HepG2 (cell line): ENCODE data around the gene SMIM13. TPM values are rescaled to one million over a fixed set of nuclear protein-coding genes. Genes with fewer than 3 reads are reported as not detected.

Source experiments
- ATAC-seq: fragments of 200-7000 bp; cut with Tn5 transposase; 3 replicates; pipeline ENCODE4 v1.9.1; 2020; ENCODE audit warnings: mild to moderate bottlenecking, moderate library complexity
- BruUV-seq: library from RNA; stranded (reverse); fragments of 400-500 nt; replicated peaks from 2 replicates; lab custom pipeline; 2021; lab: Mats Ljungman, UMichigan
- CTCF ChIA-PET: fragments of 300-600 bp; formaldehyde crosslinking; extraction: SDS; loops from one replicate; lab custom pipeline; 2021; ENCODE audit warnings: low total read pairs, inconsistent platforms, low intra/inter-chr PET ratio; lab: Yijun Ruan, JAX
- POLR2A ChIA-PET: fragments of 350-600 bp; sonication (Branson Sonifier 250); formaldehyde crosslinking; loops from one replicate; lab custom pipeline; 2020; ENCODE audit warnings: antibody characterized with exemption, inconsistent platforms; lab: Yijun Ruan, JAX
- DNase-seq: peaks from one replicate; pipeline ENCODE4 v3.0.0-alpha.2; 2015; ENCODE audit warnings: low spot score
- FAIRE-seq: peaks from 3 replicates; lab custom pipeline; 2011; peaks lifted over from hg19 to GRCh38; lab: Jason Lieb, UNC
- H2AFZ ChIP-seq: one replicate; pipeline ENCODE4 v1.6.1; 2011; ENCODE audit warnings: low read length, inconsistent platforms
- H3K27ac ChIP-seq: fragments of 300-600 bp; 3 replicates; pipeline ENCODE4 v1.8.0; 2011; ENCODE audit warnings: mixed run types, mild to moderate bottlenecking, mixed read lengths, low read length, inconsistent platforms; ENCODE audit not compliant: insufficient read depth; ENCODE audit errors: extremely low read length
- H3K27me3 ChIP-seq, 2 experiments: fragments of 200-600 bp in 1 of 2; 2 replicates in 1 of 2; 3 replicates in 1 of 2; pipeline versions ENCODE4 v1.6.0 to v1.8.0; 2011; ENCODE audit warnings: low read length in 2 of 2, mild to moderate bottlenecking in 2 of 2, moderate library complexity in 2 of 2, inconsistent platforms in 1 of 2; ENCODE audit not compliant: insufficient read depth in 2 of 2, control insufficient read depth in 1 of 2
- H3K36me3 ChIP-seq, 2 experiments: fragments of 200-600 bp in 1 of 2; replicated peaks in 1 of 2; 2 replicates in 1 of 2; 3 replicates in 1 of 2; pipeline versions ENCODE4 v1.5.1 to v1.8.0; 2011; ENCODE audit warnings: low read length in 2 of 2, inconsistent platforms in 1 of 2; ENCODE audit not compliant: insufficient read depth in 2 of 2, control insufficient read depth in 1 of 2
- H3K4me1 ChIP-seq: 2 replicates; pipeline ENCODE4 v1.5.1; 2012; ENCODE audit warnings: low read length, inconsistent platforms; ENCODE audit not compliant: insufficient read depth
- H3K4me2 ChIP-seq: 2 replicates; pipeline ENCODE4 v1.6.0; 2011; ENCODE audit warnings: low read depth, low read length, inconsistent platforms
- H3K4me3 ChIP-seq, 3 experiments: fragments of 200-600 bp in 1 of 3; sonication (generic), shearing (Covaris generic) in 1 of 3; replicated peaks in 1 of 3; 2 replicates each; pipeline ENCODE4 v1.5.1; 2011 to 2016; ENCODE audit warnings: low read length in 3 of 3, inconsistent platforms in 2 of 3, low read depth in 2 of 3, mild to moderate bottlenecking in 2 of 3, control low read depth in 1 of 3, mixed read lengths in 1 of 3; ENCODE audit not compliant: insufficient read depth in 1 of 3
- H3K79me2 ChIP-seq: one replicate; pipeline ENCODE4 v1.6.1; 2011; ENCODE audit warnings: low read length, inconsistent platforms; ENCODE audit not compliant: insufficient read depth
- H3K9ac ChIP-seq: 2 replicates; pipeline ENCODE4 v1.6.0; 2011; ENCODE audit warnings: mild to moderate bottlenecking, low read depth, low read length, inconsistent platforms; ENCODE audit not compliant: insufficient read depth
- H3K9me3 ChIP-seq: 2 replicates; pipeline ENCODE4 v1.5.1; 2012; ENCODE audit warnings: mild to moderate bottlenecking, low read length
- H4K20me1 ChIP-seq: 2 replicates; pipeline ENCODE4 v1.6.0; 2011; ENCODE audit warnings: inconsistent platforms, mild to moderate bottlenecking, low read length, moderate library complexity; ENCODE audit not compliant: insufficient read depth
- BCL3 ChIP-seq: sonication (generic); formaldehyde crosslinking; IDR thresholded peaks from 2 replicates; pipeline ENCODE4 v1.5.1; 2020; ENCODE audit warnings: mild to moderate bottlenecking, missing genetic modification reagents, moderate library complexity
- DR1 ChIP-seq: sonication (generic); formaldehyde crosslinking; IDR thresholded peaks from 2 replicates; pipeline ENCODE4 v1.8.0; 2021; ENCODE audit warnings: mild to moderate bottlenecking, missing genetic modification reagents, inconsistent platforms
- EP300 ChIP-seq, 3 experiments: sonication (generic) in 1 of 3; formaldehyde crosslinking in 1 of 3; IDR thresholded peaks; 2 replicates each; pipeline versions ENCODE4 v1.5.1 to v1.6.1; 2011 to 2020; ENCODE audit warnings: low read depth in 2 of 3, low read length in 2 of 3, borderline replicate concordance in 1 of 3, improper control_type of control experiment in 1 of 3, mild to moderate bottlenecking in 1 of 3, missing genetic modification reagents in 1 of 3, moderate library complexity in 1 of 3
- NR2F6 ChIP-seq, 2 experiments: IDR thresholded peaks; 2 replicates each; pipeline ENCODE4 v1.6.1; 2016; ENCODE audit warnings: antibody characterized with exemption in 1 of 2, mild to moderate bottlenecking in 1 of 2
- ONECUT2 ChIP-seq: sonication (generic); formaldehyde crosslinking; IDR thresholded peaks from 2 replicates; pipeline ENCODE4 v1.4.0; 2020; ENCODE audit warnings: missing genetic modification reagents
- RORA ChIP-seq: sonication (generic); formaldehyde crosslinking; IDR thresholded peaks from 2 replicates; pipeline ENCODE4 v1.5.0; 2020; ENCODE audit warnings: mild to moderate bottlenecking, missing genetic modification reagents, moderate library complexity
- SOX5 ChIP-seq: IDR thresholded peaks from 2 replicates; pipeline ENCODE4 v1.6.1; 2016; ENCODE audit warnings: borderline replicate concordance
- ZFP90 ChIP-seq: sonication (generic); formaldehyde crosslinking; IDR thresholded peaks from 2 replicates; pipeline ENCODE4 v1.8.0; 2022; ENCODE audit warnings: missing genetic modification reagents, mild to moderate bottlenecking, inconsistent platforms, borderline replicate concordance
- ZFY ChIP-seq: sonication (generic); formaldehyde crosslinking; IDR thresholded peaks from 2 replicates; pipeline ENCODE4 v1.4.0; 2020; ENCODE audit warnings: missing genetic modification reagents
- ZNF777 ChIP-seq: sonication (generic); formaldehyde crosslinking; IDR thresholded peaks from 2 replicates; pipeline ENCODE4 v1.4.0; 2020; ENCODE audit warnings: missing genetic modification reagents
- WGBS: methylation state at CpG from one replicate; pipeline ENCODE4 v1.1.6; 2017; ENCODE audit warnings: low lambda C conversion rate; 5-methylcytosine and 5-hydroxymethylcytosine counted together
- in situ Hi-C: cut with HindIII; loops from 2 replicates; pipeline ENCODE4 v1.10.0; 2017; ENCODE audit warnings: low pct_unique_long_range_greater_than_20kb; ENCODE audit not compliant: extremely low pct_ligation_motif_present
- intact Hi-C: fragments of 100-400 bp; cut with micrococcal nuclease; formaldehyde crosslinking; loops from one replicate; pipeline ENCODE4 v1.10.0; 2022; ENCODE audit not compliant: unreplicated experiment
- polyA plus RNA-seq, 8 experiments: library from polyadenylated mRNA; depleted of rRNA in 3 of 8; stranded (reverse) in 7 of 8; unstranded in 1 of 8; fragments of >200 nt; fragmentation: Illumina TruSeq in 4 of 8; extraction: Trizol in 4 of 8; gene quantifications; 2 replicates each; pipeline versions ENCODE4 v1.2.1 to v1.2.3, GENCODE V29; 2011 to 2016; ENCODE audit warnings: low read depth in 4 of 8, missing spikeins in 1 of 8, mixed read lengths in 1 of 8; ENCODE audit not compliant: insufficient read depth in 1 of 8
- total RNA-seq, 5 experiments: library from RNA; depleted of rRNA; stranded (reverse); fragments of >200 nt; fragmentation: Illumina TruSeq; extraction: Trizol; gene quantifications; 2 replicates each; pipeline ENCODE4 v1.2.3, GENCODE V29; 2016; ENCODE audit warnings: low read depth in 1 of 5
- TF ChIP-seq, protein P1 (sequence below): sonication (generic); formaldehyde crosslinking; IDR thresholded peaks from 2 replicates; pipeline ENCODE4 v1.4.0; 2020; ENCODE audit warnings: missing genetic modification reagents, mild to moderate bottlenecking, borderline replicate concordance
- TF ChIP-seq, protein P2 (sequence below): IDR thresholded peaks from 2 replicates; pipeline ENCODE4 v1.6.1; 2016; ENCODE audit warnings: low read depth, control low read depth

Gene SMIM13
- total and polyA plus RNA-seq, 2 of the 13 experiments (the other 11 are each of a cell fraction or from before 2014, with no cell fraction given): 2.7 to 10.2 TPM

- no peaks in the 10 kb centered on the region for H3K79me2 ChIP-seq
- intact Hi-C loops: no loop called here
- POLR2A ChIA-PET: no interaction called here
- no peak overlapping the region for H3K4me2 ChIP-seq
- no peak overlapping the region for H2AFZ ChIP-seq
- CTCF ChIA-PET: no interaction called here
- WGBS: 58% methylated on average over 1 of the region's 1 CpG
- peaks cover 30% of the 10 kb centered on the region for H3K4me1 ChIP-seq
- no peak overlapping the region for H3K9ac ChIP-seq
- H3K27me3 ChIP-seq: no peaks in the 10 kb centered on the region
- TF ChIP-seq ZNF777 (CRISPR knock-in tag): no peak
- FAIRE-seq (no peak), ATAC-seq (no peak), DNase-seq (no peak)
- no peaks in the 10 kb centered on the region for H3K36me3 ChIP-seq
- no peaks in the 10 kb centered on the region for H3K9me3 ChIP-seq
- H3K27ac ChIP-seq: no peak overlapping the region
- no peaks in the 10 kb centered on the region for H4K20me1 ChIP-seq
- BruUV-seq: no TSS peak
- in situ Hi-C loops: no loop called here
- H3K4me3 ChIP-seq: no peak overlapping the region
Measured at GRCh38 chr6:11160199-11160598, 66.6 kb downstream of the SMIM13 start.

DNA sequence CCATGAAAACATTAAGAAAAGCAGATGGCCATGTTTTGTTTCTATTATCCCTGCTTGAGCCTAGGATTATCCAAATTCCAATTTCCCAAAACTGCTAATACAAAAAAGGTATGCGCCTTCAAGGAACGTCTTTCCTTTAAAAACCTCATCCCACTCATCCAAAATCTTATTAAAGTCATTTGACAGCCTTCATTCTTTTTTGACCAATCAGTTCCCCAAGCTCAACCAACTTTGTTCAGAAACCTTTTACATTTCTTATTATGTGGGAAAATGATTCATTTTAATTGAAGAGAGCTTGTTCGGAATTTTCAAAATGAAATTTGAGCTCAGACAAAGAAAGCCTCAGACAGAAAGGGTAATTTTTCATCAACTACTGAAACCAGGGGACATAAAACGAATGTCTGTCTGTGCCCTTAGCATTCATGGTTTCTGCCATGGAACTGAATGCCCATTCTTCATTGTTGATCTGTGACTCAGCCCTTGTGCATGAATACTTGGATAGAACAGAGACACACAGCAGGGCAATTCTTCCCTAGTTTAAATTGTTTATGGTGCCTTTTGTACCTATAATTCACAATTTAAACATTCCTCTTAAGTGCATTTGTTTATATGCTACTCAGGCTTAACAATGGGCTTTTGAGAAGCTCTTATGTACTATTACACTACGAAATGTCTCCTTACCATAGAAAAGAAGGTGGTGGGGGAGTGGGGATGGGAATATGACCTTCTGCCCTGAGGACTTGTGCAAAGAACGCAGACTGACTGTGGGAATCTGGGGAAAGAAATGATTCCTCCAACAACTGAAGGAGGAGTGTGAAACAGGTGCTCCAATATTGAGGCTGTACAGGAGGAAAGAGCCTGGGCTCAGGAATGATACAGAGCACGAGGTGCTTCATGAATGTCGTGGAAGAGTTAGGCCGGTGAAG is 67.7 kb downstream of the SMIM13 start:
- BruUV-seq: no TSS peak
- 0 out of 2 replicates have a peak overlapping the region, but pooled peaks have one; percentile 0 for H3K4me2 ChIP-seq
- TF ChIP-seq ZFP90 (CRISPR knock-in tag) (no peak), BCL3 (CRISPR knock-in tag) (no peak), ZFY (CRISPR knock-in tag) (no peak), SOX5 (CRISPR knock-in tag) (peak; percentile 34; the same call in 1 of the 2 replicates), RORA (no peak), DR1 (CRISPR knock-in tag) (no peak), EP300 (IDR thresholded peaks at IDR 0.05; ENCODE audit: low read depth in 2 of 2, low read length in 2 of 2) (peak in 1 of 2 experiments; percentile 34; a peak in 1 of 4 replicates), EP300 (CRISPR knock-in tag; IDR thresholded peaks at IDR 0.05; ENCODE audit: borderline replicate concordance) (no peak), ONECUT2 (CRISPR knock-in tag) (no peak), NR2F6 (IDR thresholded peaks at IDR 0.05) (peak; percentile 47; the same call in 1 of the 2 replicates), NR2F6 (CRISPR knock-in tag; IDR thresholded peaks at IDR 0.05) (no peak)
- TF ChIP-seq, protein P1, sequence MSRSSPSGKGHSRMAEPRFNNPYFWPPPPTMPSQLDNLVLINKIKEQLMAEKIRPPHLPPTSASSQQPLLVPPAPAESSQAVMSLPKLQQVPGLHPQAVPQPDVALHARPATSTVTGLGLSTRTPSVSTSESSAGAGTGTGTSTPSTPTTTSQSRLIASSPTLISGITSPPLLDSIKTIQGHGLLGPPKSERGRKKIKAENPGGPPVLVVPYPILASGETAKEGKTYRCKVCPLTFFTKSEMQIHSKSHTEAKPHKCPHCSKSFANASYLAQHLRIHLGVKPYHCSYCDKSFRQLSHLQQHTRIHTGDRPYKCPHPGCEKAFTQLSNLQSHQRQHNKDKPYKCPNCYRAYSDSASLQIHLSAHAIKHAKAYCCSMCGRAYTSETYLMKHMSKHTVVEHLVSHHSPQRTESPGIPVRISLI (CRISPR knock-in tag): no peak
- TF ChIP-seq, protein P2, sequence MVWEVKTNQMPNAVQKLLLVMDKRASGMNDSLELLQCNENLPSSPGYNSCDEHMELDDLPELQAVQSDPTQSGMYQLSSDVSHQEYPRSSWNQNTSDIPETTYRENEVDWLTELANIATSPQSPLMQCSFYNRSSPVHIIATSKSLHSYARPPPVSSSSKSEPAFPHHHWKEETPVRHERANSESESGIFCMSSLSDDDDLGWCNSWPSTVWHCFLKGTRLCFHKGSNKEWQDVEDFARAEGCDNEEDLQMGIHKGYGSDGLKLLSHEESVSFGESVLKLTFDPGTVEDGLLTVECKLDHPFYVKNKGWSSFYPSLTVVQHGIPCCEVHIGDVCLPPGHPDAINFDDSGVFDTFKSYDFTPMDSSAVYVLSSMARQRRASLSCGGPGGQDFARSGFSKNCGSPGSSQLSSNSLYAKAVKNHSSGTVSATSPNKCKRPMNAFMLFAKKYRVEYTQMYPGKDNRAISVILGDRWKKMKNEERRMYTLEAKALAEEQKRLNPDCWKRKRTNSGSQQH: no peak

More for the DNA sequence above, 67.7 kb downstream of the SMIM13 start:
- Histone ChIP-seq H4K20me1 (no peaks in the 10 kb centered on the region), H3K9ac (peak overlapping the region; percentile 6; the same call in 1 of the 2 replicates), H3K27me3 (no peaks in the 10 kb centered on the region), H3K4me3 (no peak overlapping the region), H3K27ac (no peak overlapping the region), H3K4me1 (peaks cover 36% of the 10 kb centered on the region), H3K79me2 (no peaks in the 10 kb centered on the region), H3K9me3 (no peaks in the 10 kb centered on the region), H2AFZ (no peak overlapping the region), H3K36me3 (no peaks in the 10 kb centered on the region)
- WGBS: 72% methylated on average over 9 of the region's 9 CpGs
- DNase-seq (peak; percentile 66), FAIRE-seq (no peak), ATAC-seq (no peak; the same call in 2 of the 3 replicates)
- POLR2A ChIA-PET: no interaction called here
- intact Hi-C loops (no loop called here), in situ Hi-C loops (no loop called here)
- CTCF ChIA-PET: no interaction called here
